ENCODE data around the gene PCDHGA3. TPM values are rescaled to one million over a fixed set of nuclear protein-coding genes. Genes with fewer than 3 reads are reported as not detected.
"Not testable (repeated sequence)": the region's sequence is repeated elsewhere in the genome, so short reads cannot be mapped to it uniquely, and the experiment has no call there.

The PCDHGA3 gene
- total RNA-seq, 2 experiments from 2014 or later = 0.25 to 0.36 TPM

DNA sequence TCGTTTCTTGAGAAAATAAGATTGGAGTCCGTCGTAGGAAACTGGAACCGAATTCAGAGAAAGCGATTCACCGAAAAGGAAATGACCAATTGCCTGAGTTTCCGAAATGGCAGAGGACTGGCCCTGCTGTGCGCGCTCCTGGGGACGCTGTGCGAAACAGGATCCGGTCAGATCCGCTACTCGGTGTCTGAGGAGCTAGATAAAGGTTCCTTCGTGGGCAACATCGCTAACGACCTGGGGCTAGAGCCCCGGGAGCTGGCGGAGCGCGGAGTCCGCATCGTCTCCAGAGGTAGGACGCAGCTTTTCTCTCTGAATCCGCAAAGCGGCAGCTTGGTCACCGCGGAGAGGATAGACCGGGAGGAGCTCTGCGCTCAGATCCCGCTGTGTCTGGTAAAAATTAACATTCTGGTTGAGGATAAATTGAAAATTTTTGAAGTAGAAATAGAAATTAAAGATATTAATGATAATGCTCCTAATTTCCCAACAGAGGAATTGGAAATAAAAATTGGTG, 379 bp downstream of the PCDHGA3 start:
- TF ChIP-seq, protein P1, sequence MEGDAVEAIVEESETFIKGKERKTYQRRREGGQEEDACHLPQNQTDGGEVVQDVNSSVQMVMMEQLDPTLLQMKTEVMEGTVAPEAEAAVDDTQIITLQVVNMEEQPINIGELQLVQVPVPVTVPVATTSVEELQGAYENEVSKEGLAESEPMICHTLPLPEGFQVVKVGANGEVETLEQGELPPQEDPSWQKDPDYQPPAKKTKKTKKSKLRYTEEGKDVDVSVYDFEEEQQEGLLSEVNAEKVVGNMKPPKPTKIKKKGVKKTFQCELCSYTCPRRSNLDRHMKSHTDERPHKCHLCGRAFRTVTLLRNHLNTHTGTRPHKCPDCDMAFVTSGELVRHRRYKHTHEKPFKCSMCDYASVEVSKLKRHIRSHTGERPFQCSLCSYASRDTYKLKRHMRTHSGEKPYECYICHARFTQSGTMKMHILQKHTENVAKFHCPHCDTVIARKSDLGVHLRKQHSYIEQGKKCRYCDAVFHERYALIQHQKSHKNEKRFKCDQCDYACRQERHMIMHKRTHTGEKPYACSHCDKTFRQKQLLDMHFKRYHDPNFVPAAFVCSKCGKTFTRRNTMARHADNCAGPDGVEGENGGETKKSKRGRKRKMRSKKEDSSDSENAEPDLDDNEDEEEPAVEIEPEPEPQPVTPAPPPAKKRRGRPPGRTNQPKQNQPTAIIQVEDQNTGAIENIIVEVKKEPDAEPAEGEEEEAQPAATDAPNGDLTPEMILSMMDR (conservative IDR thresholded peaks at IDR 0.05; ENCODE audit: low read length) = no peak; the same call in 1 of the 2 replicates
- TF ChIP-seq EZH2phosphoT487 (IDR thresholded peaks at IDR 0.05; ENCODE audit: borderline replicate concordance, low read depth, low read length) = no peak
- H3K4me1 ChIP-seq (ENCODE audit: insufficient read depth, low read length, poor library complexity, severe bottlenecking) = no peaks in the 10 kb centered on the region
- H3K4me3 ChIP-seq (ENCODE audit: low read depth, low read length, poor library complexity, severe bottlenecking) = no peak overlapping the region
- no peak overlapping the region for H3K27ac ChIP-seq (ENCODE audit: low read depth, low read length, poor library complexity, severe bottlenecking)
- POLR2A ChIA-PET = no interaction called here
- BruUV-seq (replicated peaks) = no TSS peak
- DNase-seq (ENCODE audit: low spot score) = no peak
- intact Hi-C loops (cut with micrococcal nuclease; ENCODE audit: unreplicated experiment) = no loop called here
- no peaks in the 10 kb centered on the region for H3K9me3 ChIP-seq (ENCODE audit: low read length)
- H3K79me2 ChIP-seq (ENCODE audit: insufficient read depth, low read depth, low read length) = no peaks in the 10 kb centered on the region
- H3K9me2 ChIP-seq (ENCODE audit: insufficient read depth, low read length) = no peaks in the 10 kb centered on the region
- no peak overlapping the region for H2AFZ ChIP-seq (ENCODE audit: low read length)
- H3K36me3 ChIP-seq (ENCODE audit: insufficient read depth, low read length) = no peaks in the 10 kb centered on the region
- no peak overlapping the region for H3K4me2 ChIP-seq (ENCODE audit: low read length)
- no peaks in the 10 kb centered on the region for H4K20me1 ChIP-seq (ENCODE audit: insufficient read depth, low read length)
- CTCF ChIA-PET (ENCODE audit: unreplicated experiment) = no interaction called here

DNA sequence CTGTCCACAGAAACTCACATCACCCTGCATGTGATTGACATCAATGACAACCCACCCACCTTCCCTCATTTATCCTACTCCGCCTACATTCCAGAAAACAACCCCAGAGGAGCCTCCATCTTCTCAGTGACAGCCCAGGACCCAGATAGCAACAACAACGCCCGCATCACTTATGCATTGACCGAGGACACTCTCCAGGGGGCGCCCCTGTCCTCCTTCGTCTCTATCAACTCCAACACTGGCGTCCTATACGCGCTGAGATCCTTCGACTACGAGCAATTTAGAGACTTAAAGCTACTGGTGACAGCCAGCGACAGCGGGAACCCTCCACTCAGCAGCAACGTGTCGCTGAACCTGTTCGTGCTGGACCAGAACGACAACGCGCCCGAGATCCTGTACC, 1.7 kb downstream of the PCDHGA3 start:
- no peaks in the 10 kb centered on the region for H3K36me3 ChIP-seq (ENCODE audit: insufficient read depth, low read length)
- no peak overlapping the region for H3K27ac ChIP-seq (ENCODE audit: low read depth, low read length, poor library complexity, severe bottlenecking)
- no peak overlapping the region for H3K4me3 ChIP-seq (ENCODE audit: low read depth, low read length, poor library complexity, severe bottlenecking)
- H3K9me3 ChIP-seq (ENCODE audit: low read length) = no peaks in the 10 kb centered on the region
- H3K4me1 ChIP-seq (ENCODE audit: insufficient read depth, low read length, poor library complexity, severe bottlenecking) = no peaks in the 10 kb centered on the region
- no peak overlapping the region for H3K4me2 ChIP-seq (ENCODE audit: low read length)
- no peaks in the 10 kb centered on the region for H3K9me2 ChIP-seq (ENCODE audit: insufficient read depth, low read length)
- no peak for TF ChIP-seq EZH2phosphoT487 (IDR thresholded peaks at IDR 0.05; ENCODE audit: borderline replicate concordance, low read depth, low read length)
- TF ChIP-seq, protein P1 (conservative IDR thresholded peaks at IDR 0.05; ENCODE audit: low read length) = peak; percentile 53
- no TSS peak for BruUV-seq (replicated peaks)
- intact Hi-C loops (cut with micrococcal nuclease; ENCODE audit: unreplicated experiment) = no loop called here
- H4K20me1 ChIP-seq (ENCODE audit: insufficient read depth, low read length) = no peaks in the 10 kb centered on the region
- H3K79me2 ChIP-seq (ENCODE audit: insufficient read depth, low read depth, low read length) = no peaks in the 10 kb centered on the region
- DNase-seq (ENCODE audit: low spot score) = no peak
- ChIA-PET CTCF (ENCODE audit: unreplicated experiment) (no interaction called here), POLR2A (no interaction called here)
- no peak overlapping the region for H2AFZ ChIP-seq (ENCODE audit: low read length)

DNA sequence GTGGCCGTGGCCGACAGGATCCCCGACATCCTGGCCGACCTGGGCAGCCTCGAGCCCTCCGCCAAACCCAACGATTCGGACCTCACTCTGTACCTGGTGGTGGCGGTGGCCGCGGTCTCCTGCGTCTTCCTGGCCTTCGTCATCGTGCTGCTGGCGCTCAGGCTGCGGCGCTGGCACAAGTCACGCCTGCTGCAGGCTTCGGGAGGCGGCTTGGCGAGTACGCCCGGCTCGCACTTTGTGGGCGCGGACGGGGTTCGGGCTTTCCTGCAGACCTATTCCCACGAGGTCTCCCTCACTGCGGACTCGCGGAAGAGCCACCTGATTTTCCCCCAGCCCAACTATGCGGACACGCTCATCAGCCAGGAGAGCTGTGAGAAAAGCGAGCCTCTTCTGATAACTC, 2.4 kb downstream of the PCDHGA3 start:
- DNase-seq (ENCODE audit: low spot score) = not testable (repeated sequence)

More for the DNA sequence above, 2.4 kb downstream of the PCDHGA3 start:
- H3K4me1 ChIP-seq (ENCODE audit: insufficient read depth, low read length, poor library complexity, severe bottlenecking); H3K4me2 ChIP-seq (ENCODE audit: low read length); H3K9me2 ChIP-seq (ENCODE audit: insufficient read depth, low read length); H3K4me3 ChIP-seq (ENCODE audit: low read depth, low read length, poor library complexity, severe bottlenecking); CTCF ChIA-PET (ENCODE audit: unreplicated experiment); H2AFZ ChIP-seq (ENCODE audit: low read length); H3K27ac ChIP-seq (ENCODE audit: low read depth, low read length, poor library complexity, severe bottlenecking); H3K79me2 ChIP-seq (ENCODE audit: insufficient read depth, low read depth, low read length); H3K36me3 ChIP-seq (ENCODE audit: insufficient read depth, low read length); intact Hi-C loops (cut with micrococcal nuclease; ENCODE audit: unreplicated experiment); BruUV-seq (replicated peaks); H3K9me3 ChIP-seq (ENCODE audit: low read length); H4K20me1 ChIP-seq (ENCODE audit: insufficient read depth, low read length): not testable (repeated sequence)
- POLR2A ChIA-PET = interaction anchor here (2.0 kb wide), 1 partner anchor 26 kb away, joined by 8 read pairs; no protein-coding TSS in a partner anchor
